ENCODE data around the gene CYFIP2.

The CYFIP2 gene

DNA sequence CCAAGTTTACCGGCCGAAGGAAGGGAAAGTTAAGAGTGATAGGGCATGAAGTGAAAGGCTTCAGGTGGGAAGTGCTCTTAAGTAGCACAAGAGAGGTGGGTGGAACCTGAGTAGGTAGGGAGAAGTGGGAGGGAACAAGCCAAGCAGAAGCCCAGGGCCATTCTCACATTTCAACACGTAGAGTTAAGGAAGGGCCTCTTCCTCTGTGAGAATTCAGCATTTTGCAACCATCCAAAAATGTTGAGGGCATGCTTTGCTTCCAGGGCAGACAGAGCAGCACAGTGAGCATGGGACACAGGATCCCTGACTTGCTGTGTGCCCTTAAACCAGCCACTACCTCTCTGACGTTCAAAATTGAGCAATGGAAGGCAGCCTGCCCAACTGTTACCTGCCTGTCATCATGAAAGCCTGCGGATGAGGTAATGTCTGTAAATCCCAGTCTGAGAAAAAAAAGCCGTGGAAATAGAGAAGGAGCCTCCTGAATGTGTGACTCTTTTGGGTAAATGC lies 3.3 kb downstream of the CYFIP2 start:
- no peaks in the 10 kb centered on the region for H3K9me2 ChIP-seq (ENCODE audit: low read depth, low read length)
- peaks cover 67% of the 10 kb centered on the region for H3K79me2 ChIP-seq (ENCODE audit: insufficient read depth, low read length)
- H4K20me1 ChIP-seq (ENCODE audit: insufficient read depth, low read length), result no peaks in the 10 kb centered on the region
- H3K9ac ChIP-seq (ENCODE audit: low read length), result peak overlapping the region; percentile 77
- H3K27me3 ChIP-seq (ENCODE audit: insufficient read depth, low read length), result no peaks in the 10 kb centered on the region
- peaks cover 86% of the 10 kb centered on the region for H3K4me1 ChIP-seq (ENCODE audit: insufficient read depth, low read length, severe bottlenecking)
- H3F3A ChIP-seq (ENCODE audit: insufficient read depth, low read length), result 0 out of 2 replicates have a peak, but pooled peaks cover 6% of the 10 kb centered on the region
- TF ChIP-seq EZH2 (IDR thresholded peaks at IDR 0.05; ENCODE audit: borderline replicate concordance, low read length), result no peak
- TF ChIP-seq, protein P1, sequence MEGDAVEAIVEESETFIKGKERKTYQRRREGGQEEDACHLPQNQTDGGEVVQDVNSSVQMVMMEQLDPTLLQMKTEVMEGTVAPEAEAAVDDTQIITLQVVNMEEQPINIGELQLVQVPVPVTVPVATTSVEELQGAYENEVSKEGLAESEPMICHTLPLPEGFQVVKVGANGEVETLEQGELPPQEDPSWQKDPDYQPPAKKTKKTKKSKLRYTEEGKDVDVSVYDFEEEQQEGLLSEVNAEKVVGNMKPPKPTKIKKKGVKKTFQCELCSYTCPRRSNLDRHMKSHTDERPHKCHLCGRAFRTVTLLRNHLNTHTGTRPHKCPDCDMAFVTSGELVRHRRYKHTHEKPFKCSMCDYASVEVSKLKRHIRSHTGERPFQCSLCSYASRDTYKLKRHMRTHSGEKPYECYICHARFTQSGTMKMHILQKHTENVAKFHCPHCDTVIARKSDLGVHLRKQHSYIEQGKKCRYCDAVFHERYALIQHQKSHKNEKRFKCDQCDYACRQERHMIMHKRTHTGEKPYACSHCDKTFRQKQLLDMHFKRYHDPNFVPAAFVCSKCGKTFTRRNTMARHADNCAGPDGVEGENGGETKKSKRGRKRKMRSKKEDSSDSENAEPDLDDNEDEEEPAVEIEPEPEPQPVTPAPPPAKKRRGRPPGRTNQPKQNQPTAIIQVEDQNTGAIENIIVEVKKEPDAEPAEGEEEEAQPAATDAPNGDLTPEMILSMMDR (IDR thresholded peaks at IDR 0.05; ENCODE audit: low read length), result no peak
- 0 out of 2 replicates have a peak, but pooled peaks cover 2% of the 10 kb centered on the region for H3K9me3 ChIP-seq (ENCODE audit: low read length)
- peak overlapping the region; percentile 80 for H3K4me2 ChIP-seq (ENCODE audit: low read length)
- peaks cover 31% of the 10 kb centered on the region for H3K36me3 ChIP-seq (ENCODE audit: insufficient read depth, low read length)
- H3K4me3 ChIP-seq (ENCODE audit: low read depth, low read length, poor library complexity, severe bottlenecking), result peak overlapping the region; percentile 91
- peak overlapping the region; percentile 99 for H3K27ac ChIP-seq (ENCODE audit: low read depth, low read length, poor library complexity, severe bottlenecking)
- H2AFZ ChIP-seq (ENCODE audit: low read length), result no peak overlapping the region

DNA sequence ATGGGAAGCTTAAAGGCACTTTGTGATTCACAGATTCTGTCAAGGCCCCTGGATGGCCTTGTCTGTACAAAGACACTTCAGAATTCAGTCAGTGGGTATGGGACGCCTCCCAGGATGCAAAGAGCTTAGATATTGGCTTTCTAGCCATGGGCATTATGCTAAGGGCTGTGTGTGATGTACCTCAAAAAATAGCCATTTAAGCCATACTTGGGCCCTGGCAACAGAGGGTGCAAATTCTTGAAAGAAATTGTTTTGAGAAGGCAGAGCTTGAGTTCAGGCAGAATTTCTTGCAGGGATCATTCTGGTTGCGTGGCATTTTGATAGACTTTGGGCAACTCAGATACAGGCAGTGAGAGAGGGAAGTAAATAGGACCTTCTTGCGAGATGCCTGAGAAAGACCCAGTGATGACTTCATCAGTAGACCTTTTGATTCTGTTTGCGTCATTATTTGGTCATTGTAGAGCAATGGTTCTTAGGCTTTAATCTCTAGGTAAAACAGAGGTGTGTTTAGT lies 3.9 kb downstream of the CYFIP2 start:
- peak overlapping the region; percentile 80 for H3K4me2 ChIP-seq (ENCODE audit: low read length)

DNA sequence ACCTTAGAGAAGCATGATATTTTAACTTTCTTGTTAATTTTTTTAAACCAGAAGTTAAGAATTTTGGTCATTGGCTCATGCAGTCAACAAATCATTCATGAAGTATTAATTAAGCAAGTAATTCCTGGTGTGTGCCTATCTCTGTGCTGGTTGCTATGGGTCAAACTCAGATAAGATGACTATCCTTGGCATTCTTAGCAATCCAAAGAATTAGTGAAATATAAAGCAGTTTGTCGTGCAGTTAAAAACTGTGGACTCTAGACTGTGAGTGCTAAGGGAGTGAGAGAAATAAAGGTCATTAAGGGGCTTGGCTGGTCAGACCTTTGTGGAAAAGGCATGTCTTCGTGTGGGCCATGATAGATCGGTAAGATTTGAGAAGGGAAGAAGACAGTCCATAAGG lies 4.8 kb downstream of the CYFIP2 start:
- peak overlapping the region; percentile 99 for H3K27ac ChIP-seq (ENCODE audit: low read depth, low read length, poor library complexity, severe bottlenecking)
- H3K4me3 ChIP-seq (ENCODE audit: low read depth, low read length, poor library complexity, severe bottlenecking), result peak overlapping the region; percentile 91
- peak overlapping the region; percentile 80 for H3K4me2 ChIP-seq (ENCODE audit: low read length)

More for the DNA sequence above, 3.9 kb downstream of the CYFIP2 start:
- no peaks in the 10 kb centered on the region for H3K9me2 ChIP-seq (ENCODE audit: low read depth, low read length)
- peak overlapping the region; percentile 77 for H3K9ac ChIP-seq (ENCODE audit: low read length)
- H4K20me1 ChIP-seq (ENCODE audit: insufficient read depth, low read length), result no peaks in the 10 kb centered on the region
- no peak overlapping the region for H2AFZ ChIP-seq (ENCODE audit: low read length)
- H3K27me3 ChIP-seq (ENCODE audit: insufficient read depth, low read length), result no peaks in the 10 kb centered on the region
- H3K9me3 ChIP-seq (ENCODE audit: low read length), result 0 out of 2 replicates have a peak, but pooled peaks cover 5% of the 10 kb centered on the region
- H3F3A ChIP-seq (ENCODE audit: insufficient read depth, low read length), result 0 out of 2 replicates have a peak, but pooled peaks cover 6% of the 10 kb centered on the region
- H3K4me3 ChIP-seq (ENCODE audit: low read depth, low read length, poor library complexity, severe bottlenecking), result peak overlapping the region; percentile 91
- H3K36me3 ChIP-seq (ENCODE audit: insufficient read depth, low read length), result peaks cover 36% of the 10 kb centered on the region
- H3K79me2 ChIP-seq (ENCODE audit: insufficient read depth, low read length), result peaks cover 73% of the 10 kb centered on the region
- TF ChIP-seq, protein P1 (IDR thresholded peaks at IDR 0.05; ENCODE audit: low read length), result no peak
- TF ChIP-seq EZH2 (IDR thresholded peaks at IDR 0.05; ENCODE audit: borderline replicate concordance, low read length), result no peak
- H3K4me1 ChIP-seq (ENCODE audit: insufficient read depth, low read length, severe bottlenecking), result peaks cover 80% of the 10 kb centered on the region
- peak overlapping the region; percentile 99 for H3K27ac ChIP-seq (ENCODE audit: low read depth, low read length, poor library complexity, severe bottlenecking)

More for the DNA sequence above, 4.8 kb downstream of the CYFIP2 start:
- Histone ChIP-seq H3K9me2 (ENCODE audit: low read depth, low read length) (no peaks in the 10 kb centered on the region), H3K27me3 (ENCODE audit: insufficient read depth, low read length) (no peaks in the 10 kb centered on the region), H3K36me3 (ENCODE audit: insufficient read depth, low read length) (peaks cover 40% of the 10 kb centered on the region), H4K20me1 (ENCODE audit: insufficient read depth, low read length) (no peaks in the 10 kb centered on the region), H3K9me3 (ENCODE audit: low read length) (0 out of 2 replicates have a peak, but pooled peaks cover 5% of the 10 kb centered on the region), H3K9ac (ENCODE audit: low read length) (peak overlapping the region; percentile 77), H2AFZ (ENCODE audit: low read length) (no peak overlapping the region), H3F3A (ENCODE audit: insufficient read depth, low read length) (0 out of 2 replicates have a peak, but pooled peaks cover 6% of the 10 kb centered on the region), H3K79me2 (ENCODE audit: insufficient read depth, low read length) (peaks cover 82% of the 10 kb centered on the region), H3K4me1 (ENCODE audit: insufficient read depth, low read length, severe bottlenecking) (peaks cover 78% of the 10 kb centered on the region)
- TF ChIP-seq EZH2 (IDR thresholded peaks at IDR 0.05; ENCODE audit: borderline replicate concordance, low read length), result no peak
- TF ChIP-seq, protein P1 (IDR thresholded peaks at IDR 0.05; ENCODE audit: low read length), result no peak
